ENCODE data around the gene NDST4. TPM values are rescaled to one million over a fixed set of nuclear protein-coding genes. Genes with fewer than 3 reads are reported as not detected.

Gene NDST4
- total RNA-seq, 1 donor from 2014 or later: 1.5 TPM

- Histone ChIP-seq H3K4me1 (peaks cover 17% of the 10 kb centered on the region), H3K9ac (no peak overlapping the region), H4K20me1 (ENCODE audit: low read depth) (no peaks in the 10 kb centered on the region), H3F3A (ENCODE audit: low read depth) (no peaks in the 10 kb centered on the region), H3K79me2 (ENCODE audit: low read depth) (no peaks in the 10 kb centered on the region), H3K9me3 (ENCODE audit: low read depth) (no peaks in the 10 kb centered on the region), H3K4me3 (no peak overlapping the region), H3K4me2 (peak overlapping the region; percentile 25), H3K27me3 (no peaks in the 10 kb centered on the region), H3K36me3 (no peaks in the 10 kb centered on the region), H3K27ac (no peak overlapping the region), H2AFZ (replicated peaks) (peak overlapping the region; percentile 90)
- Mint-ChIP-seq H3K4me3 (no peak overlapping the region), H3K27me3 (ENCODE audit: insufficient read depth, low read depth) (no peaks in the 10 kb centered on the region), H3K27ac (no peak overlapping the region), H3K9me3 (no peaks in the 10 kb centered on the region), H3K4me1 (peaks cover 15% of the 10 kb centered on the region), H3K36me3 (peaks cover 1% of the 10 kb centered on the region)
- peak; percentile 43 for DNase-seq (ENCODE audit: low spot score)
- TF ChIP-seq EZH2 (IDR thresholded peaks at IDR 0.05) (no peak), EZH2phosphoT487 (IDR thresholded peaks at IDR 0.05) (no peak), CTCF (IDR thresholded peaks at IDR 0.05) (no peak)
Observed at GRCh38 chr4:114941503-114941902, 171.9 kb downstream of the NDST4 start.

- Histone ChIP-seq H3K9me3 (ENCODE audit: low read depth) (no peaks in the 10 kb centered on the region), H3K4me2 (no peak overlapping the region), H3K79me2 (ENCODE audit: low read depth) (no peaks in the 10 kb centered on the region), H3K27ac (no peak overlapping the region), H3K9ac (no peak overlapping the region), H4K20me1 (ENCODE audit: low read depth) (no peaks in the 10 kb centered on the region), H2AFZ (replicated peaks) (no peak overlapping the region), H3F3A (ENCODE audit: low read depth) (peaks cover 13% of the 10 kb centered on the region), H3K27me3 (no peaks in the 10 kb centered on the region), H3K4me3 (no peak overlapping the region), H3K4me1 (peaks cover 40% of the 10 kb centered on the region), H3K36me3 (no peaks in the 10 kb centered on the region)
- H3K36me3 Mint-ChIP-seq: peaks cover 10% of the 10 kb centered on the region
- H3K27ac Mint-ChIP-seq: no peak overlapping the region
- no peak for DNase-seq (ENCODE audit: low spot score)
- TF ChIP-seq EZH2 (IDR thresholded peaks at IDR 0.05): no peak
- no peak for TF ChIP-seq EZH2phosphoT487 (IDR thresholded peaks at IDR 0.05)
- no peak for TF ChIP-seq CTCF (IDR thresholded peaks at IDR 0.05)
- H3K4me1 Mint-ChIP-seq: peaks cover 36% of the 10 kb centered on the region
- H3K4me3 Mint-ChIP-seq: no peak overlapping the region
- no peaks in the 10 kb centered on the region for H3K27me3 Mint-ChIP-seq (ENCODE audit: insufficient read depth, low read depth)
- H3K9me3 Mint-ChIP-seq: peaks cover 6% of the 10 kb centered on the region
Observed at GRCh38 chr4:114927881-114928280, 185.5 kb downstream of the NDST4 start.

GRCh38 chr4:114926583-114926982 lies 186.8 kb downstream of the NDST4 start:
- Histone ChIP-seq H3K4me3 (no peak overlapping the region), H2AFZ (replicated peaks) (no peak overlapping the region), H4K20me1 (ENCODE audit: low read depth) (no peaks in the 10 kb centered on the region), H3K4me2 (no peak overlapping the region), H3K79me2 (ENCODE audit: low read depth) (no peaks in the 10 kb centered on the region), H3K9me3 (ENCODE audit: low read depth) (no peaks in the 10 kb centered on the region), H3K27ac (peak overlapping the region; percentile 64), H3F3A (ENCODE audit: low read depth) (peaks cover 20% of the 10 kb centered on the region), H3K27me3 (no peaks in the 10 kb centered on the region), H3K4me1 (peaks cover 53% of the 10 kb centered on the region), H3K36me3 (no peaks in the 10 kb centered on the region), H3K9ac (no peak overlapping the region)
- Mint-ChIP-seq H3K4me1 (peaks cover 49% of the 10 kb centered on the region), H3K27ac (peak overlapping the region; percentile 53), H3K27me3 (ENCODE audit: insufficient read depth, low read depth) (no peaks in the 10 kb centered on the region), H3K36me3 (peaks cover 8% of the 10 kb centered on the region), H3K9me3 (peaks cover 4% of the 10 kb centered on the region), H3K4me3 (no peak overlapping the region)
- DNase-seq (ENCODE audit: low spot score): no peak
- TF ChIP-seq CTCF (IDR thresholded peaks at IDR 0.05) (no peak), EZH2 (IDR thresholded peaks at IDR 0.05) (no peak), EZH2phosphoT487 (IDR thresholded peaks at IDR 0.05) (no peak)
